ENCODE results near the gene GTF2F2.
"Not testable (repeated sequence)": the region's sequence is repeated elsewhere in the genome, so short reads cannot be mapped to it uniquely, and the experiment has no call there.

The GTF2F2 gene

GRCh38 chr13:45289936-45290563 lies 169.7 kb downstream of the GTF2F2 start:
- Histone ChIP-seq H3K27me3 (replicated peaks in 2 of 5; ENCODE audit: control insufficient read depth in 4 of 5, insufficient read depth in 5 of 5, low read length in 4 of 5) (no peaks in the 10 kb centered on the region), H3K4me1 (ENCODE audit: control extremely low read depth in 1 of 4, control insufficient read depth in 4 of 4, insufficient read depth in 4 of 4, low read length in 3 of 4) (no peaks in the 10 kb centered on the region), H3K4me3 (ENCODE audit: control insufficient read depth in 1 of 7, extremely low read depth in 1 of 7, insufficient read depth in 4 of 7, low read depth in 2 of 7, low read length in 6 of 7) (no peak overlapping the region), H3K27ac (ENCODE audit: insufficient read depth in 1 of 2, low read depth in 1 of 2, low read length in 2 of 2, poor library complexity in 1 of 2, severe bottlenecking in 2 of 2) (no peak overlapping the region), H3K9me3 (ENCODE audit: control extremely low read depth in 1 of 5, control insufficient read depth in 4 of 5, insufficient read depth in 2 of 5, low read depth in 1 of 5, low read length in 4 of 5) (no peaks in the 10 kb centered on the region), H3K36me3 (ENCODE audit: control insufficient read depth in 4 of 4, insufficient read depth in 4 of 4, low read length in 3 of 4) (peaks cover 0 to 13% (median 8%) of the 10 kb centered on the region in 4 experiments)
- ChIA-PET POLR2A (no interaction called here), CTCF (interaction anchor here (0.6 to 8.2 kb wide), 5 partner anchors 8 to 242 kb away, joined by 3 to 42 read pairs (median 3); no protein-coding TSS in a partner anchor)
- WGBS (ENCODE audit: insufficient coverage): 83% methylated on average over 1 of the region's 3 CpGs
- DNase-seq: no peak

GRCh38 chr13:45292176-45292575 lies 171.9 kb downstream of the GTF2F2 start:
- DNase-seq: no peak
- WGBS (ENCODE audit: insufficient coverage): 83% methylated on average over 1 of the region's 1 CpG
- CTCF ChIA-PET: interaction anchor here (1.1 to 8.2 kb wide), 5 partner anchors 10 to 258 kb away, joined by 3 to 42 read pairs (median 8); partner anchors contain the start of gene TPT1
- Histone ChIP-seq H3K4me3 (ENCODE audit: control insufficient read depth in 1 of 7, extremely low read depth in 1 of 7, insufficient read depth in 4 of 7, low read depth in 2 of 7, low read length in 6 of 7) (no peak overlapping the region), H3K36me3 (ENCODE audit: control insufficient read depth in 4 of 4, insufficient read depth in 4 of 4, low read length in 3 of 4) (peaks cover 0 to 12% (median 7%) of the 10 kb centered on the region in 4 experiments), H3K27me3 (replicated peaks in 2 of 5; ENCODE audit: control insufficient read depth in 4 of 5, insufficient read depth in 5 of 5, low read length in 4 of 5) (no peaks in the 10 kb centered on the region), H3K9me3 (ENCODE audit: control extremely low read depth in 1 of 5, control insufficient read depth in 4 of 5, insufficient read depth in 2 of 5, low read depth in 1 of 5, low read length in 4 of 5) (no peaks in the 10 kb centered on the region), H3K27ac (ENCODE audit: insufficient read depth in 1 of 2, low read depth in 1 of 2, low read length in 2 of 2, poor library complexity in 1 of 2, severe bottlenecking in 2 of 2) (no peak overlapping the region), H3K4me1 (ENCODE audit: control extremely low read depth in 1 of 4, control insufficient read depth in 4 of 4, insufficient read depth in 4 of 4, low read length in 3 of 4) (peaks cover 0 to 7% (median 3%) of the 10 kb centered on the region in 4 experiments)
- POLR2A ChIA-PET: no interaction called here

GRCh38 chr13:45295536-45295935 lies 175.2 kb downstream of the GTF2F2 start:
- H3K9me3 ChIP-seq (ENCODE audit: control extremely low read depth in 1 of 5, control insufficient read depth in 4 of 5, insufficient read depth in 2 of 5, low read depth in 1 of 5, low read length in 4 of 5): no peaks in the 10 kb centered on the region
- no peak for DNase-seq
- H3K4me1 ChIP-seq (ENCODE audit: control extremely low read depth in 1 of 4, control insufficient read depth in 4 of 4, insufficient read depth in 4 of 4, low read length in 3 of 4): peaks cover 0 to 7% (median 3%) of the 10 kb centered on the region in 4 experiments
- ChIA-PET POLR2A (no interaction called here), CTCF (interaction anchor here (0.6 to 8.2 kb wide), 3 partner anchors 9 to 179 kb away, joined by 3 to 42 read pairs (median 3); no protein-coding TSS in a partner anchor)
- H3K36me3 ChIP-seq (ENCODE audit: control insufficient read depth in 4 of 4, insufficient read depth in 4 of 4, low read length in 3 of 4): peaks cover 0 to 6% (median 0%) of the 10 kb centered on the region in 4 experiments
- no peak overlapping the region for H3K27ac ChIP-seq (ENCODE audit: insufficient read depth in 1 of 2, low read depth in 1 of 2, low read length in 2 of 2, poor library complexity in 1 of 2, severe bottlenecking in 2 of 2)
- H3K27me3 ChIP-seq (replicated peaks in 2 of 5; ENCODE audit: control insufficient read depth in 4 of 5, insufficient read depth in 5 of 5, low read length in 4 of 5): peaks cover 0 to 2% (median 0%) of the 10 kb centered on the region in 5 experiments
- 92% methylated on average over 7 of the region's 7 CpGs for WGBS (ENCODE audit: insufficient coverage)
- H3K4me3 ChIP-seq (ENCODE audit: control insufficient read depth in 1 of 7, extremely low read depth in 1 of 7, insufficient read depth in 4 of 7, low read depth in 2 of 7, low read length in 6 of 7): no peak overlapping the region

- peaks cover 0 to 7% (median 3%) of the 10 kb centered on the region in 4 experiments for H3K4me1 ChIP-seq (ENCODE audit: control extremely low read depth in 1 of 4, control insufficient read depth in 4 of 4, insufficient read depth in 4 of 4, low read length in 3 of 4)
- no peak overlapping the region for H3K4me3 ChIP-seq (ENCODE audit: control insufficient read depth in 1 of 7, extremely low read depth in 1 of 7, insufficient read depth in 4 of 7, low read depth in 2 of 7, low read length in 6 of 7)
- peak in 2 of 3 donors; percentile 31 to 36 for DNase-seq
- ChIA-PET CTCF (interaction anchor here (1.0 to 8.2 kb wide), 3 partner anchors 10 to 14 kb away, joined by 3 to 42 read pairs (median 29); no protein-coding TSS in a partner anchor), POLR2A (no interaction called here)
- H3K36me3 ChIP-seq (ENCODE audit: control insufficient read depth in 4 of 4, insufficient read depth in 4 of 4, low read length in 3 of 4): peaks cover 0 to 1% (median 0%) of the 10 kb centered on the region in 4 experiments
- no peaks in the 10 kb centered on the region for H3K9me3 ChIP-seq (ENCODE audit: control extremely low read depth in 1 of 5, control insufficient read depth in 4 of 5, insufficient read depth in 2 of 5, low read depth in 1 of 5, low read length in 4 of 5)
- no peak overlapping the region for H3K27ac ChIP-seq (ENCODE audit: insufficient read depth in 1 of 2, low read depth in 1 of 2, low read length in 2 of 2, poor library complexity in 1 of 2, severe bottlenecking in 2 of 2)
- peaks cover 0 to 3% (median under 1%) of the 10 kb centered on the region in 5 experiments for H3K27me3 ChIP-seq (replicated peaks in 2 of 5; ENCODE audit: control insufficient read depth in 4 of 5, insufficient read depth in 5 of 5, low read length in 4 of 5)
These were observed 175.9 kb downstream of the GTF2F2 start for GRCh38 chr13:45296259-45296658.

GRCh38 chr13:45297456-45298205 lies 177.3 kb downstream of the GTF2F2 start:
- Histone ChIP-seq H3K27me3 (replicated peaks in 2 of 5; ENCODE audit: control insufficient read depth in 4 of 5, insufficient read depth in 5 of 5, low read length in 4 of 5) (peaks cover 0 to 6% (median 5%) of the 10 kb centered on the region in 5 experiments), H3K4me3 (ENCODE audit: control insufficient read depth in 1 of 7, extremely low read depth in 1 of 7, insufficient read depth in 4 of 7, low read depth in 2 of 7, low read length in 6 of 7) (no peak overlapping the region), H3K36me3 (ENCODE audit: control insufficient read depth in 4 of 4, insufficient read depth in 4 of 4, low read length in 3 of 4) (no peaks in the 10 kb centered on the region), H3K4me1 (ENCODE audit: control extremely low read depth in 1 of 4, control insufficient read depth in 4 of 4, insufficient read depth in 4 of 4, low read length in 3 of 4) (peaks cover 0 to 7% (median 3%) of the 10 kb centered on the region in 4 experiments), H3K27ac (ENCODE audit: insufficient read depth in 1 of 2, low read depth in 1 of 2, low read length in 2 of 2, poor library complexity in 1 of 2, severe bottlenecking in 2 of 2) (no peak overlapping the region), H3K9me3 (ENCODE audit: control extremely low read depth in 1 of 5, control insufficient read depth in 4 of 5, insufficient read depth in 2 of 5, low read depth in 1 of 5, low read length in 4 of 5) (no peaks in the 10 kb centered on the region)
- CTCF ChIA-PET: interaction anchor here (1.2 to 5.6 kb wide), 4 partner anchors 11 to 249 kb away, joined by 3 to 29 read pairs (median 4); no protein-coding TSS in a partner anchor
- no peak for DNase-seq
- WGBS (ENCODE audit: insufficient coverage): 91% methylated on average over 6 of the region's 7 CpGs
- POLR2A ChIA-PET: interaction anchor here (0.7 kb wide), 1 partner anchor 251 kb away, joined by 4 read pairs; no protein-coding TSS in a partner anchor

GRCh38 chr13:45298206-45298505 lies 177.8 kb downstream of the GTF2F2 start:
- Histone ChIP-seq H3K4me3 (ENCODE audit: control insufficient read depth in 1 of 7, extremely low read depth in 1 of 7, insufficient read depth in 4 of 7, low read depth in 2 of 7, low read length in 6 of 7) (no peak overlapping the region), H3K36me3 (ENCODE audit: control insufficient read depth in 4 of 4, insufficient read depth in 4 of 4, low read length in 3 of 4) (no peaks in the 10 kb centered on the region), H3K9me3 (ENCODE audit: control extremely low read depth in 1 of 5, control insufficient read depth in 4 of 5, insufficient read depth in 2 of 5, low read depth in 1 of 5, low read length in 4 of 5) (no peaks in the 10 kb centered on the region), H3K27me3 (replicated peaks in 2 of 5; ENCODE audit: control insufficient read depth in 4 of 5, insufficient read depth in 5 of 5, low read length in 4 of 5) (peaks cover 0 to 6% (median 5%) of the 10 kb centered on the region in 5 experiments), H3K4me1 (ENCODE audit: control extremely low read depth in 1 of 4, control insufficient read depth in 4 of 4, insufficient read depth in 4 of 4, low read length in 3 of 4) (peaks cover 0 to 7% (median 3%) of the 10 kb centered on the region in 4 experiments), H3K27ac (ENCODE audit: insufficient read depth in 1 of 2, low read depth in 1 of 2, low read length in 2 of 2, poor library complexity in 1 of 2, severe bottlenecking in 2 of 2) (no peak overlapping the region)
- DNase-seq: no peak
- no CpG with 5 or more reads among the region's 2 CpGs for WGBS (ENCODE audit: insufficient coverage)
- ChIA-PET POLR2A (no interaction called here), CTCF (interaction anchor here (1.2 to 5.6 kb wide), 5 partner anchors 11 to 249 kb away, joined by 3 to 29 read pairs (median 3); no protein-coding TSS in a partner anchor)

- H3K36me3 ChIP-seq (ENCODE audit: control insufficient read depth in 4 of 4, insufficient read depth in 4 of 4, low read length in 3 of 4); H3K27me3 ChIP-seq (replicated peaks in 2 of 5; ENCODE audit: control insufficient read depth in 4 of 5, insufficient read depth in 5 of 5, low read length in 4 of 5); H3K4me3 ChIP-seq (ENCODE audit: control insufficient read depth in 1 of 7, extremely low read depth in 1 of 7, insufficient read depth in 4 of 7, low read depth in 2 of 7, low read length in 6 of 7); H3K9me3 ChIP-seq (ENCODE audit: control extremely low read depth in 1 of 5, control insufficient read depth in 4 of 5, insufficient read depth in 2 of 5, low read depth in 1 of 5, low read length in 4 of 5); DNase-seq; POLR2A ChIA-PET; H3K27ac ChIP-seq (ENCODE audit: insufficient read depth in 1 of 2, low read depth in 1 of 2, low read length in 2 of 2, poor library complexity in 1 of 2, severe bottlenecking in 2 of 2); H3K4me1 ChIP-seq (ENCODE audit: control extremely low read depth in 1 of 4, control insufficient read depth in 4 of 4, insufficient read depth in 4 of 4, low read length in 3 of 4): not testable (repeated sequence)
- CTCF ChIA-PET: interaction anchor here (1.2 to 5.6 kb wide), 7 partner anchors 10 to 251 kb away, joined by 3 to 29 read pairs (median 6); no protein-coding TSS in a partner anchor
- whole genome bisulfite sequencing (ENCODE audit: insufficient coverage): 100% methylated on average over 3 of the region's 3 CpGs
These were observed 178.2 kb downstream of the GTF2F2 start for GRCh38 chr13:45298550-45298949.

Data from common myeloid progenitor, CD34-positive (primary cell).